ENCODE measurements around the gene TRAK1.

TRAK1 gene

GRCh38 chr3:42077785-42078184, 13.4 kb upstream of the TRAK1 start:
- DNase-seq (ENCODE audit: low spot score), result no peak
- TF ChIP-seq CTCF (IDR thresholded peaks at IDR 0.05; ENCODE audit: extremely low read depth, insufficient read depth, missing control alignments), result no peak
- in situ Hi-C loops (cut with MboI; ENCODE audit: low pct_unique_long_range_greater_than_20kb, low sequenced_read_pairs, unreplicated experiment), result no loop called here

GRCh38 chr3:42078677-42079076, 12.5 kb upstream of the TRAK1 start:
- no peak for TF ChIP-seq CTCF (IDR thresholded peaks at IDR 0.05; ENCODE audit: extremely low read depth, insufficient read depth, missing control alignments)
- no peak for DNase-seq (ENCODE audit: low spot score)
- in situ Hi-C loops (cut with MboI; ENCODE audit: low pct_unique_long_range_greater_than_20kb, low sequenced_read_pairs, unreplicated experiment), result no loop called here

GRCh38 chr3:42079701-42080452, 11.3 kb upstream of the TRAK1 start:
- no peak for DNase-seq (ENCODE audit: low spot score)
- TF ChIP-seq CTCF (IDR thresholded peaks at IDR 0.05; ENCODE audit: extremely low read depth, insufficient read depth, missing control alignments), result no peak
- in situ Hi-C loops (cut with MboI; ENCODE audit: low pct_unique_long_range_greater_than_20kb, low sequenced_read_pairs, unreplicated experiment), result no loop called here

- TF ChIP-seq CTCF (IDR thresholded peaks at IDR 0.05; ENCODE audit: extremely low read depth, insufficient read depth, missing control alignments), result no peak
- DNase-seq (ENCODE audit: low spot score), result no peak
Observed at GRCh38 chr3:42080453-42080872, 10.7 kb upstream of the TRAK1 start.

GRCh38 chr3:42081838-42082473, 9.2 kb upstream of the TRAK1 start:
- TF ChIP-seq CTCF (IDR thresholded peaks at IDR 0.05; ENCODE audit: extremely low read depth, insufficient read depth, missing control alignments), result no peak
- in situ Hi-C loops (cut with MboI; ENCODE audit: low pct_unique_long_range_greater_than_20kb, low sequenced_read_pairs, unreplicated experiment), result no loop called here
- no peak for DNase-seq (ENCODE audit: low spot score)

More at GRCh38 chr3:42080453-42080872, 10.7 kb upstream of the TRAK1 start:
- in situ Hi-C loops (cut with MboI; ENCODE audit: low pct_unique_long_range_greater_than_20kb, low sequenced_read_pairs, unreplicated experiment), result no loop called here

GRCh38 chr3:42084586-42084985, 6.6 kb upstream of the TRAK1 start:
- in situ Hi-C loops (cut with MboI; ENCODE audit: low pct_unique_long_range_greater_than_20kb, low sequenced_read_pairs, unreplicated experiment), result no loop called here
- no peak for TF ChIP-seq CTCF (IDR thresholded peaks at IDR 0.05; ENCODE audit: extremely low read depth, insufficient read depth, missing control alignments)
- DNase-seq (ENCODE audit: low spot score), result no peak
